ENCODE results near the gene KRTAP5-10.
"Not testable (repeated sequence)": the region's sequence is repeated elsewhere in the genome, so short reads cannot be mapped to it uniquely, and the experiment has no call there.

The KRTAP5-10 gene

DNA sequence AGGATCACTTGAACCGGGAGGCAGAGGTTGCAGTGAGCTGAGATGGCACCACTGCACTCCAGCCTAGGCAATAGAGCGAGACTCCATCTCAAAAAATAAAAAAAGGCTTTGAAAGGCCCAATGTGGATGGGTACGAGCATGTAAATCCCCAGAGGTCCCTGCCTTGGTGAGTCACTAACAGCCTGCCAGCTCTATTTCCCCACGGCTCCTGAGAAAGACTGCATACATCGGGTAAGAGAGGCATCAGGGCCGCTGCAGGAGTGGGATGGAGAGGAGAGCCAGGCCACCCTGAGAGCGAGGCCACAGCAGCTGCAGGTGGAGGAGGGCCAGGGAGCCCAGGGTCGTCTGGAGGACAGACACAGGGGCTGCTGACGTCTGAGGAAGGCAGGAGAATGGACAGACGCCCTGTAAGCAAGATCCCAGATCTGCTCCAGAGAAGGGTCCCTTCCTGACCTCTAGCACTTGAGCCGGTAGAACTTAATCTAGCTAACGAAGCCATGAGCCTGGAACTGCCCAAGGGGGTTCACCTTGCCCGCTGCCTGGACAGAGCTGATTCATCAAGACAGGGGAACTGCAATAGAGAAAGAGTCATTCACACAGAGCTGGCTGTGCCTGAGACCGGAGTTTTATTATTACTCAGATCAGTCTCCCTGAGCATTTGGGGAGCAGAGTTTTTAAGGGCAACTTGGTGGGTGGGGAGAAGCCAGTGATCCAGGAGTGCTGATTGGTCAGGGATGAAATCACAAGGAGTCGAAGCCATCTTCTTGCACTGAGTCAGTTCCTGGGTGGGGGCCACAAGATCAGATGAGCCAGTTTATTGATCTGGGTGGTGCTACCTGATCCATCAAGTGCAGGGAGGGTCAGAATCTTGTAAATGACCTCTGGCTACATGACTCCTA, 22.2 kb upstream of the KRTAP5-10 start:
- no peak for DNase-seq

DNA sequence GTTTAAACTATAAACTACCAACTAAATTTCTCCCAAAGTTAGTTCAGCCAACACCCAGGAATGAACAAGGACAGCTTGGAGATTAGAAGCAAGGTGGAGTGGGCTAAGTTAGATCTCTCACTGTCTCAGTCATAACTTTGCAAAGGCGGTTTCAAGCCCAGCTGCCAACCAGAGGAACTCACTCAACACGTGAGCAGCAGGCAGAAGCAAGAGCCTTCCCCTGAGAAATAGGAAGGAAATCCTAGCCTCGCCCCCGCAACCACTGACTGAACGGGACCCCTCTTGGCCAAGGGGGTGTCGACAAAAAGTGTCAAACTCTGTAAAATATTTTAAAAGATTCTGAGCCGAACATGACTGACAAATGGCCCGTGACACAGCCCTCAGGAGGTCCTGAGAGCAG, 21.5 kb upstream of the KRTAP5-10 start:
- DNase-seq, result no peak

DNA sequence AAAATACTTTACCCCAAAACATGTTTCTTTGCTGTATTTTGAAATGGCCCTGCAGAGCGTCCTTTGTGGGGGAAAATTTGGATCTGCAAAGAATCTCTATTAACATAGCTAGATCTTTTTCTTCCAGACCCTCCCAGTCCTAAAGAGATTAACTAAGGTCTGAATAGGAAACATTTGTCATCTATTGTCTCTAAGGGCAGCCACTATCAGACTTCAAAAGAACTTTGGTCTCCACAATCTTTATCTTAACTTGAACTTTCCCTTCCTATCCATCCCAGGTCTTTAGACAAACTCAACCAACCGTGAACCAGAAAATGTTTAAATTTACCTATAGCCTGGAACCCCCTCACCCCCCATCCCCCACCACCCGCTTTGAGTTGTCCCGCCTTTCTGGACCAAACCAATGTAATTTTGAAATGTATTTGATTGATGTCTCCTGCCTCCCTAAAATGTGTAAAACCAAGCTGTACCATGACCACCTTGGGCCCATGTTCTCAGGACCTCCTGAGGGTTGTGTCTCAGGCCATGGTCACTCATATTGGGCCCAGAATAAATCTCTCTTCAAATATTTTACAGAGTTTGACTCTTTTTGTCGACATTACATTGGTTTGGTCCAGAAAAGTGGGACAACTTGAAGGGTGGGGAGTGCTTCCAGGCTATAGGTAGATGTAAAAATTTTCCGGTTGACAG, 20.7 kb upstream of the KRTAP5-10 start:
- no peak for DNase-seq

DNA sequence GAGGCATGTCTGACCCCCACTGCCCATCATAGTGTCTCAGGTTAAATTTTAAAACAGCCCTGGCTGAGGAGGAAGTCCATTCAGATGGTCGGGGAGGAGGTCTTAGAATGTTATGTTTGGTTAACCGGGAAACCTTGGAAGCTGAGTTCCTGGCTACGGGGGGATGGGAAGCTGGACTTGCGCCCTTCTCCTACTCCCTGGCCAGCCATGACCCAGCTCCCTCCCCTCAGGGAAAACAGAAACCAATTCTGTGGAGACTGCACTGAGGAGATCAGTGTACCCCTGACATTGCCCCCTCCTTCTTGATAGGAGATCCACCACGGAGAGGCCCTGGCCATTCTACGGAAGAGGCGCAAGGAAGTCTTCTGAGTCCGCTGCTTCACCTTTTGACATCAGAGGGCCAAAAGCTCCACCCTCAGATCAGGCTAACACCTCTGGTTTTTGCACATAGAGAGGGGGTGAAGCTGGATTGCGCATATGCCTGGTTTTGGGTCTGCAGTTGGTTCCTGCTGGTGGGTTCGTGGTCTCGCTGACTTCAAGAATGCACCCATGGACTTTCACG, 19.9 kb upstream of the KRTAP5-10 start:
- no peak for DNase-seq

DNA sequence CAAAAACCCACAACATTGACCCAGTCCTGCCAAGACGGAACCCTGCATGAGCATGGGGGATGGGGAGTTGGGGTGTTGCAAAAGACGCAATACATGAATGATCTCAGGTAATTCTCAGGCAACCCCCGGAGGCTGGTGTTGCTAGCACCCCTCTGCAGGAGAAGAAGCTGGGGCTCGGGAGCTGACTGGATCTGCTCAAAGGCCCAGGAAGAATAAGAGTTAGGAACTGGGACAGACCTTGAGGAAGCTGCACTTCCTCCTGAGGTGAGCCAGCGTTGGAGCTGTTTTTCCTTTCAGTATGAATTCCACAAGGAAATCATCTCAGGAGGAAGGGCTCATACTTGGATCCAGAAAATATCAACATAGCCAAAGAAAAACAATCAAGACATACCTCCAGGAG, 17.2 kb upstream of the KRTAP5-10 start, which contains the start of gene KRTAP5-9:
Gene KRTAP5-9 (plus strand): TSS at position 301 of the 400 bp plus-strand sequence. CDS start 238 bp downstream, outside the sequence.
- DNase-seq, result no peak

DNA sequence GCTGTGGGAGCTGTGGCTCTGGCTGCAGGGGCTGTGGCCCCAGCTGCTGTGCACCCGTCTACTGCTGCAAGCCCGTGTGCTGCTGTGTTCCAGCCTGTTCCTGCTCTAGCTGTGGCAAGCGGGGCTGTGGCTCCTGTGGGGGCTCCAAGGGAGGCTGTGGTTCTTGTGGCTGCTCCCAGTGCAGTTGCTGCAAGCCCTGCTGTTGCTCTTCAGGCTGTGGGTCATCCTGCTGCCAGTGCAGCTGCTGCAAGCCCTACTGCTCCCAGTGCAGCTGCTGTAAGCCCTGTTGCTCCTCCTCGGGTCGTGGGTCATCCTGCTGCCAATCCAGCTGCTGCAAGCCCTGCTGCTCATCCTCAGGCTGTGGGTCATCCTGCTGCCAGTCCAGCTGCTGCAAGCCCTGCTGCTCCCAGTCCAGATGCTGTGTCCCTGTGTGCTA, 16.6 kb upstream of the KRTAP5-10 start:
- no peak for DNase-seq

DNA sequence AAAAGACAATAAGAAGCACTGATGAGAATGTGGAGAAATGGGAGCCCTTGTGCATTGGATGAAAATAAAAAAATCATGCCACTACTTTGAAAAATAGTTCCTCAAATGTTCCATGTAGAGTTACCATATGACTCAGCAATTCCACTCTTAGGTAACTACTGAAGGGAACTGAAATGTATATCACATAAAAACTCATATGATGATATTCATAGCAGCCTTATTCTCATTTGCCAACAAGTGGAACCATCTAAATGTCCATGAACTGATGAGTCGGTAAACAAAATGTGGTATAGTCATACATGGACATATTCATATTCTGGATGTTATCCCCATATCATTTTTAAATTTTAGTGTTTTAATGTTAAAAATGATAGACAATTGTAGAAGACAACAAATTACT, 13.7 kb upstream of the KRTAP5-10 start:
- no peak for DNase-seq

DNA sequence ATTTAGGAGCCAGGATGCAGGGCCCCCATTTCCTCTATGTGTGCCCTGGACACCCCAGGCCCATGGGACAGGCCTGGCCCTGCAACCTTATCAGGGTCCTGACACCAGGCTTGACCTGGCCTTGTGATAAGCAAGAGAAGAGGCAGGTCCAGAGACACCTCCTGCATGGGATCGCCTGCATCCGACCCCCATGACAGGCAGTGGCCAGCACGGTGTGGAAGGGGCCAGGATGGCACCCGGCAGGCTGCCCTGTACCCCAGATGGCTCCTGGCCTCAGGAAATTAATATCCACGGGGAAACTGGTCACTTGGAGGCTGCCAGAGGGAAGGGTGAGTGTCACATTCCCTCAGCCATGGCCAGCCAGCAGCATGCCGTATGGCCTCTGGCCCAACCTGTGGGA, 10.4 kb upstream of the KRTAP5-10 start:
- no peak for DNase-seq

DNA sequence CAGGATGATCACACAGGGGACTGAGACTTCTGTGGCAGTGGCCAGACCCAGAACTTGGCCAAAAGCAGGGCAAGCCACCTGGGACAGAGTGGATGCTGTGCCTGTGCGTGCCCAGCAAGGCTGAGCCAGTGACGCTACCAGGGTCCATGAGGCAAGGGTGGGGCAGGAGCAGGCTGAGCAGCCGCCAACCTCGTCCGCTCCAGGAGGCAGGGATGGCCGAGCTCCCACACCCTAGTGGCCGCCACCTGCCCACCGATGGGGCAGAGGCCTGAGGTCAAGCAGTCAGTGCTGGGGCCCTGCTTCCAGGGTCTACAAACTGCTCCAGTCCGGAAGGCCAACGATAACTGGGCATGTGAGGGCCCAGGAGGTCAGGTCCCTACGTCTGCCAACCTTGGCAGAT, 9.9 kb upstream of the KRTAP5-10 start:
- DNase-seq, result no peak

DNA sequence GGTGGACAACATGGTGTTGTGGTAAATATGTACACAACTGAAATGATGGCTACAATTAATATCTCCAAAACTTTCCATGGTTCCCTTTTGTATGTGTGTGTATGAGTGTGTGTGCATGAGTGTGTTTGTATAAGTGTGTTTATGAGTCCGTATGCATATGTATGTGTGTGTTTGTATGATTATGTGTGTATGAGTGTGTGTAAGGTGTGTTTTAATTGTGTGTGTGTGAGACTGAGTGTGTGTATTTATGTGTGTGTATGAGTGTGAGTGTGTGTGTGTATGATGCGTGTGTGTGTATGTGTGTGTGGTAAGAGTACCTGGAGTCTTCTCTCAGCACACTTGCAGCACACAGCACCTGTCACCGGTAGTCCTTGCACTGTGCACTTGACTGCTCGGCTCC, 9.3 kb upstream of the KRTAP5-10 start:
- DNase-seq, result no peak

DNA sequence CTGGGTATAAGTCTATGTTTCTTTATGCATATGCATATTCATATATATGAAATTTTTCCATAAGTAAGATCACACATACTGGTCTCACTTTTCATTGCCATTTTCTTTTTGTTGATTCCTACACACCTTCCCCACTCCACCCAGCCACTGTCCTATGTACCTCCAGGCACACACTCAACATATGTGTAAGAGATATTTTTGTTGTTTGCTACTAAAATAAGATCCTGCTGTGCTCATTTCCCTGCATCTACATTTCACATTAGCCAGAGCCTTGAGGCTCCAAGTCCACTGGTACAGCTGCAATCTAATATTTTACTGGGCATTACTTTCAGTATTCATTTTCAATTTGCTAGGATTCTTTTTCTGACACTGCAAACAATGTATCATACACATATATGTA, 8.1 kb upstream of the KRTAP5-10 start:
- DNase-seq, result no peak

DNA sequence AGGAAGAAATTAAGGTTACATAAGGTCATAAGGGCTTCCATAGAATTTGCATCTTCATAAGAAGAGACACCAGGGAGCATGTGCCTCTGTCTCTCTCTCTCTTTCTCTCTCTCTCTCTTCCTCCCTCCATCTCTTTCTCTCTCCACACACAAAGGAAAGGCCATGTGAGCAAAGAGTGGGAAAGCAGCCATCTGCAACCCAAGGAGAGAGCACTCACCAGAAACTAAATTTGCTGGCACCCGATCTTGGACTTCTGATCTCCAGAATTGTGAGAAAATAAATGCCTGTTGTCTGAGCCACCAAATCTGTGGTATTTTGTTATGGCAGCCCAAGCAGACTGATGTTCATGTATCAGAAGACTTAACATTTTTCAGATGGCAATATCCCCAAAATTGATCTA, 6.4 kb upstream of the KRTAP5-10 start:
- DNase-seq, result no peak

DNA sequence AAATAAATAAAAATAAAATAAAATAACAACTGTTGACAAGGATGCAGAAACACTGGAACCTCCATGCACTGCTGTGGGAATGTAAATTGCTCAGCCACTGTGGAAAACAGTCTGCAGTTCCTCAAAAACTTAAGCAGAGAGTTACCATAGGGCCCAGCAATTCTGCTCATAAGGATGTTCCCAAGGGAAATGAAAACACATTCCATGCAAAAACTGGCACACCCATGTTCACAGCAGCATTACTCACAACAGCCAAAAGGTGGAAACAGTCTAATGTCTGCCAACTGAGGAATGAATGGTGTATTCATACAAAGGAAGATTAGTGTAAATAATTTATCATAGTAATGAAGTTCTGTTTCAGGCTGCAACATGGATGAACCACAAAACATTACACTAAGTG, 3.2 kb upstream of the KRTAP5-10 start:
- DNase-seq, result no peak

DNA sequence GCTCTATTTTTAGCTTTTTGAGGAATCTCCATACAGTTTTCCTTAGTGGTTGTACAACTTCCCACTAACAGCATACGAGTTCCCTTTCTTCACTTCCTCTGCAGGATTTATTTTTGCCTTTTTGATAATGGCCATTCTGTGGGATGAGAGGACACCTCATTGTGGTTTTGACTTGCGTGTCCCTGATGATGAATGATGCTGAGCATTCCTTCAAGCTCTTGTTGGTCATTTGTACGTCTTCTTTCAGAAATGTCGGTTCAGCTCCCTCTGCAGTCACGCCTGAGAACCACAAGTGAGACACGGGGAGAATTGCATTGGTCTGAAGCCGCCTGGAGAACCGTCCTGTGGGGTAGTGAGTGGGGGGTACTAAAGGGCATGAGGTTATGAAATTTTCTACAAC, 2.0 kb upstream of the KRTAP5-10 start:
- DNase-seq, result no peak

DNA sequence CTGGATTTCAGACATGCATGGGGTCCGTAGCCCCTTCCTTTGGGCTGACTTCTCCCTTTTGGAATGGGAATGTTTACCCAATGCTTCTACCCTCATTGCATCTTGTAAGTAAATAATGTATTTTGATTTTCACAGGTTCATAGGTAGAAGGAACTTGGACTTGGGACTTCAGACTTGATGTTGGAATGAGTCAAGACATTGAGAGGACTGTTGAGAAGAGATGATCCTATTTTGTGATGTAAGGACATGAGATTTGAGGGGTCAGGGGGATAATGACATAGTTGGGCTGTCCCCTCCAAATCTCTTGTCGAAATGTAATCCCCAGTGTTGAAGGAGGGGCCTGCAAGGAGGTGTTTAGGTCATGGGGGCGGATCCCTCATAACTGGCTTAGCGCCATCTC, 933 bp upstream of the KRTAP5-10 start:
- no peak for DNase-seq

DNA sequence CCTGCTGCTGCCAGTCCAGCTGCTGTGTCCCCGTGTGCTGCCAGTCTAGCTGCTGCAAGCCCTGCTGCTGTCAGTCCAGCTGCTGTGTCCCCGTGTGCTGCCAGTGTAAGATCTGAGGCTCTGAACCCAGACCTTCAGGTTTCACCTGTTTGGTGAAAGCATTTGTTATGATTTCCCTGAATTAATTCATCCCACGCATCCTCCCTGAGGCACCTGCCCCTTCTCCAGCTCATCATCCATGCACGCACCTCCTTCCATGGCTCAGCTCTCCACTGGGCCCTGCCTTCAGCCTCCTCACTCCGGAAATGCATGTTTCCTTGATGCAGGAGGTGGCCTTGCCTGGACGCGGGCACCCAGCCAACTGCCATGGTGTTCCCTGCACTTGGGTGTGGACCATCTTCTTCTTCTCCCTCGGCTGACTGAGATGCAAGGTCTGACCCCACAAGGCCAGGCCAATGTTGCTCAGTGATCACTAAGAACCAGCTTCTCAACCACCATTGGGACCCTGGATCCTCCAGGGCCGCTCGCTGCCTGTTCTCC, 788 bp downstream of the KRTAP5-10 start:
- no peak for DNase-seq

DNA sequence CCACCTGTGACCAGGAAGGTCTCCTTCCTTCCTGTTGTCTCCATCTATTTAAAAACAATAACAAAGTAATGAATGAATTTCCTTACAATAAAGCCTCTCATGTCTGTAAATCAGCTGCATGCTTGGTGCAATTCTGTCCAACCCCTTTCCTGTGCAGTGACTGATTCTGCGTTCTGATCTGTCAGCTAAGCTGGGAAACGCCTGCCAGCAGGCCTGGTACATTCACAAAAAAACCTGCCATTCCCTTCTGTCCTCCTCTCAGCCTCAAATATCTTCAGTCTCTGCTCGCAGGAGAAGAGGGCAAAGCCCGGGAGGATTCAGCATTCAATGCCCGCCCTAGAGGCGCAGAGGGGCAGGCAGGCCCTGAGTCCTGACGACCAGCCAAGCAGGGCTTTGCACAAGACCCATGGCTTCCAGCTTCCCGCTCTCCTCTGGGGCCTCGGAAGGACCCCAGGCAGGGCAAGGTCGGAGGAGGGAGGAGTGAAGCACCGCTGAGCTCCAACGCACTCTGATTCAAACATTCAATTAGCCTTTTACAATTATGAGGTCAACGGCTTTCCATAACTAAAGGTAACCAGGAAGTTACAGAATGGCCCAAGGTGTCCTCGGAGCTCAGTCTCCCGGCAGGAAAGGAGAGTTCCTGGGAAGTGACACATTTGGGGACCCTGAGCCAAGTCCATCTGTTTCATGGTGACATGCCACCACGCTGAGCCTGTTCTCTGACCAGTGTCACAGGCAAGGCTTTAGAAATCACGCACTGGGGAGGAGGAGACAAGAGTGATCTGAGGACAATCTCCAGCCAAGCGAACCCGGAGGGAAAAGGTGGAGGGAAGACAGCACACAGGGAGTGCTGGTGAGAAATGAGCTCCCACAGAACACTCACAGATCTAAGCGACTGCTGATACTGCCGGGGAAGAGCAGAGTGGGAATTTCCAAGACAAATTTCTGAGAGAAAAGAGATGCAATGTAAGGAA, 1.6 kb downstream of the KRTAP5-10 start:
- not testable (repeated sequence) for DNase-seq

DNA sequence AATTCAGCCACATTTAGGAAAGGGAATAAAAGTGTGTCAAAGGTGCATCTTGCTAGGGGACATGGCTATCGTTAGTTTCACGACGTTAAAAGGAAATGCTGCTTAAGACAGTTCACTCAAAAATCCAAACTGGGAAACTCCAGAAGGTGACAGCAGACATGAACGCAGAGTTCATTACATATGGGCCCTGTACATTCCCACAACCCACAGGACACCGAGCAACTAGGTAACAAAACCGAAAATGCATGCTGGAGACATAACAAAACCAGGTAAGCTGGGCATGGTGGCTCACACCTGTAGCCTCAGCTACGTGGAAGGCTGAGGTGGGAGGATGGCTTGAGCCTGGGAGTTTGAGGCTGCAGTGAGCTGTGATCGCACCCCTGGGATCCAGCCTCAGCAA, 2.3 kb downstream of the KRTAP5-10 start:
- DNase-seq, result not testable (repeated sequence)

DNA sequence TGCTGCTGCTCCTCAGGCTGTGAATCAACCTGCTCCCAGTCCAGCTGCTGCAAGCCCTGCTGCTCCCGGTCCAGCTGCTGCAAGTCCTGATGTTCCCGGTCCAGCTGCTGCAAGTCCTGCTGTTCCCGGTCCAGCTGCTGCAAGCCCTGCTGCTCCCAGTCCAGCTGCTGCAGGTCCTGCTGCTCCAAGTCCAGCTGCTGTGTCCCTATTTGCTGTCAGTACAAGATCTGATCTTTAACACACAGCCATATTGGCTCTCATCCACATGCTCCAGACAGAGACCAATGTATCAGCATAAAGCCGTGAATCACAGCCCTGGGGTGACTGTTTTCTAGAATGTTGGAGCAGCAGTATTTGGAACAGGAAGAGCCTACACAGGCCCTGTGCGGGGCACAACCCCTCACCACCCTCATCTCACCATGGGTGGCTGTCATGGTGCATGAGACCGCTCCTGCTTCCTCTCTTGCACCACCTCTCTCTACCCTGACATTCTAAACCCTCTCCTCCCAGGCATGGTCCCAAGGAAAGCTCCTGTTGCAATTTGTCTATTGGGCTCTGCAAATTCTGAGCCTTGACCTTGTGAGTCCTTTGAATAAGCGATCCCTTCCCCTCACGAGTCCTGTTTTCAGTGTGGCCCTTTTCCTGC, 3.5 kb downstream of the KRTAP5-10 start:
- no peak for DNase-seq

DNA sequence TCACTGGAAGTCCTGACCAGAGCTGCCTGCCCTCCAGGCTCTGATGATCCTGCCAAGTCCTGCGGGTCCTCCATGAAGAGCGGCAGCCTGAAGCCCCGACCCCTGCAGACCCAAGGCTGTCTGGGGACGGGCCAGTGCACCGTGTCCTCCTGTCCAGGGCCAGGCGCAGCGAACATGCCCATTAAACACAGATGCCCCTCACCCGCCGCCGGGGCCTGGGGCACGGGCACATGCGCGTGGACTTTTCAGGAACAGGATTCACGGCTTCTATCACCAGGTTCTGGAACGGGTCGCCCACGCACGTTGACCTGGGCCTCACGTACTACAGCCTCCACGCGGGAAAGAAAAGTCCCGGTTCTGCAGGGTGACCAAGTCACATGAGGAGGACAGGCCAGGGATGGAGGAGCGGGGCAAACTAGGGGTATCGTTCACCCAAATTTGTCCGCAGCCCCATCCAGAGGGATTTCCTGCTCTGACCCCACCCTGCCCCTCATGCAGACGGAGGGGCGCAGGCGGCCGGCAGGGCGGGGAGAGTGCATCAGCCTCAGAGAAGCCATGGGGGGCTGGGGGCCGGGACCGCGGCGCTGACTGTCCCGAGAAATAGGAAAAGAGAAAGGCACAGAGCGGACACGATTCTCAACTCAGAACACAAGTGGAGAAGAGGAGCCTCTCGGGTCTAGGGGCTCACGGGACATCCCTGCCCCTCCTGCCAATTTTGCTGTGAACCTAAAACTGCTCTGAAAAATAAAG, 5.9 kb downstream of the KRTAP5-10 start:
- DNase-seq, result not testable (repeated sequence)

DNA sequence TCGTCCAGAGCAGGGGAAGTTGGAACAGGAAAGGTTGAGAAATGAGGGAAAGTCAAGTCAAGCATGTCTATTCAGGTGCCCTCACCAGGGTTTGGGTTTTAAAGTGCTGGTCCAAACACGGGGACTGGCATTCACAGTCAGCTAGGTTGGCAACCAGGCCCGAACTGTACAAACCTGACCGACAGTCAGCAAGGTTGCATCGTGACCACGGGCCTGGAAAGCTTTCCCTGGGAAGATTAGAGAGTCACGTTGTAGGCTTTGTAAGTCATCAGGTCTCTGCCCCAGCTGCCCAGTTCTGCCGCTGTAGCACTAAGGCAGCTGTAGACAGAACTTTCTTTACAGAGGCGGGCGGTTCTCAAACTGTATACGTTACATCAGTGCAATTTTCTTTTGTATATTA, 7.4 kb downstream of the KRTAP5-10 start:
- DNase-seq, result no peak
